Activated T-cell treated with anti-CD3 and anti-CD28 coated beads, Interleukin-2, amount 50 U/mL, for 48 hours (primary cell): ENCODE measurements around the gene MKLN1.
"Not testable (repeated sequence)": the region's sequence is repeated elsewhere in the genome, so short reads cannot be mapped to it uniquely, and the experiment has no call there.

Experiments
- DNase-seq, 2 experiments: peaks; one replicate each; pipeline ENCODE4 v3.0.0-alpha.2; 2020

Gene MKLN1

GRCh38 chr7:131327626-131328376 is at the start of gene MKLN1:
Gene MKLN1 (plus strand): TSS chr7:131327876. CDS start chr7:131327900, 24 bp downstream.
- peak; percentile 91 to 93 for DNase-seq

- DNase-seq = no peak
These were observed 48.6 kb upstream of the MKLN1 start for GRCh38 chr7:131279044-131279443.

DNA sequence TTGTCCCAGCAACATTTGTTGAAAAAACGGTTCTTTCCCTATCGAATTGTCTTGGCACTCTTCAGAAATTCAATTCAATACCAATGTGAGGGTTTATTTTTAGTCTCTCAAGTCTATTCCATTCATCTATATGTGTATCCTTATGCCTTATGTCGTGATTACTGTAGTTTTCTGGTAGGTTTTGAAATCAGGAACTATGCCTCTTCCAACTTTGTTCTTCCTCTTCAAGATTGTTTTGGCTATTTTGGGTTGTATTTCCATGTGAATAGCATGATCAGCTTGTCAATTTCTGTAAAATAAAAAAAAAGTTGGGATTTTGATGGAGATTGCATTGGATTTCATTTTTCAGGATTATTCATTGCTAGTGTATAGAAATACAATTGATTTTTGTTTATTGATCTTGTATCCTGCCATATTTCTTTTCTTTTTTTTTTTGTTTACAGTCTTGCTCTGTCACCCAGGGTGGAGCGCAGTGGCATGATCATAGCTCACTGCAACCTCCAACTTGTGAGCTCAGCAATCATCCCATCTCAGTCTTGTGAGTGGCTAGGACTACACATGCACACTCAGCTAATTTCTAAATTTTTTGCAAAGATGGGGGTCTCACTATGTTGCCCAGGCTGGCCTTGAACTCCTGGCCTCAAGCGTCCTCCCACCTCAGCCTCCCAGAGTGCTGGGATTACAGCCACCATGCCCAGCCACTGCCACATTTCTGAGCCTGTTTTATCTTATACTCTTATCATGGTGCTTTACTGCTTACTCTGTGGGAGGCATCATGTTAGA is 46.2 kb upstream of the MKLN1 start:
- DNase-seq = no peak

DNA sequence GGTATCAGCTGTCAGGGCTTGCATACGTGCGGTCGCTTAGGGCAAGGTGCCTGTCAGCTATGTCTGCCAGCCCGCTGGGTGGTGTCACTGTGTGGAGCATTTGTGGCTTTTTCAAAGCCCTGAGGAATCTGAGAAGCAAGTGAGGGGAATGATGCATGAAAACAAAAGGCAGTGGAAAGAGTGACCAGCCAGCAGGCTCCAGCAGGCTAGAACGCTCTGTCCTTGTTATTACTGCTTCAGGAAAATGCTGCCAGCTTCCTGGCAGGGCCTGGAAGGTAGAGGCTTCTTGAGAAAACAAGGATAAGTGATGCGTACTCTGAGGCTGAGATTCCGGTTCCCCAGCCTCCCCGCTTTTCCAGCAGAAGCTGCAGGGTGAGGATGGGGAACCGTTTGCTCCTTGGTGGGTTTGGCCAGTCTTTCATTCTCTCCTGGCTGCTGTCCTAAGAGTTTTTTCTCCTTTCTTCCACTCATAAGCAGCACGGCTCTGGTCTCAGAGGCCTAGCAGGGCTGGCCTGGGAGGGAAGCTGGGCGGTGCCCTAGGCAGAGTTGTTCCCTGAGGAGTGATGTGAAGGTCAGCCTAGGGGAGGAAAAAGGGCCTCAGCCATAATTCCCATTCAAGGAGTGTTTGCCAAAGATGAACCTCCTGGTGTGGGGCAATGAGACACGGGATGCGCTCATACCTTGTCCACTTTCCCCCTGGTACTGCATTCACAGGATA is 42.8 kb upstream of the MKLN1 start:
- DNase-seq = no peak

GRCh38 chr7:131285556-131285955 is 42.1 kb upstream of the MKLN1 start:
- no peak for DNase-seq

- no peak for DNase-seq
These were observed 39.2 kb upstream of the MKLN1 start for GRCh38 chr7:131288450-131288849.

GRCh38 chr7:131289051-131289450 is 38.6 kb upstream of the MKLN1 start:
- DNase-seq = no peak

- DNase-seq = no peak
These were observed 35.4 kb upstream of the MKLN1 start for GRCh38 chr7:131292141-131292905.

DNA sequence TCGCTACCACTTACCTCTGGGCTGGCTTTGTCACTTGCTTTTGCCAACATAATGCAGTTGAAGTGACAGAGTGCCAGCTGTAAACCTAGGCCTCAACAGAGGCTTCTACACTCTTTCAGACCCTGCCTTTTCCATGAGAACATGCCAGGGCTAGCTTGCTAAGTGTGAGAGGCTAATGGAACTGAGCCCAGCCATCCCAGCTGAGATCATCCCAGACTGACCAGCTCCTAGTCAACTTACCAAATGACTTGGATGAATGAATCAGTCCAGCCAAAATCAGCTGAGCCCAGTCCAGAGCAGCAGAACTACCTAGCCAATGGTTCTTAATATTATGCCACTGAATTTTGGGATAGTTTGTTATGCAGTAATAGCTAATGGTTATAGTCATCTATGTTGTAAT is 34.7 kb upstream of the MKLN1 start:
- DNase-seq = no peak

GRCh38 chr7:131294553-131294952 is 33.1 kb upstream of the MKLN1 start:
- DNase-seq = no peak

GRCh38 chr7:131298608-131298992 is 29.1 kb upstream of the MKLN1 start:
- no peak for DNase-seq

GRCh38 chr7:131299074-131299473 is 28.6 kb upstream of the MKLN1 start:
- DNase-seq = no peak

- DNase-seq = no peak
These were observed 27.6 kb upstream of the MKLN1 start for GRCh38 chr7:131300078-131300477.

GRCh38 chr7:131300572-131301466 is 26.9 kb upstream of the MKLN1 start:
- no peak for DNase-seq

GRCh38 chr7:131302446-131302845 is 25.2 kb upstream of the MKLN1 start:
- DNase-seq = no peak

DNA sequence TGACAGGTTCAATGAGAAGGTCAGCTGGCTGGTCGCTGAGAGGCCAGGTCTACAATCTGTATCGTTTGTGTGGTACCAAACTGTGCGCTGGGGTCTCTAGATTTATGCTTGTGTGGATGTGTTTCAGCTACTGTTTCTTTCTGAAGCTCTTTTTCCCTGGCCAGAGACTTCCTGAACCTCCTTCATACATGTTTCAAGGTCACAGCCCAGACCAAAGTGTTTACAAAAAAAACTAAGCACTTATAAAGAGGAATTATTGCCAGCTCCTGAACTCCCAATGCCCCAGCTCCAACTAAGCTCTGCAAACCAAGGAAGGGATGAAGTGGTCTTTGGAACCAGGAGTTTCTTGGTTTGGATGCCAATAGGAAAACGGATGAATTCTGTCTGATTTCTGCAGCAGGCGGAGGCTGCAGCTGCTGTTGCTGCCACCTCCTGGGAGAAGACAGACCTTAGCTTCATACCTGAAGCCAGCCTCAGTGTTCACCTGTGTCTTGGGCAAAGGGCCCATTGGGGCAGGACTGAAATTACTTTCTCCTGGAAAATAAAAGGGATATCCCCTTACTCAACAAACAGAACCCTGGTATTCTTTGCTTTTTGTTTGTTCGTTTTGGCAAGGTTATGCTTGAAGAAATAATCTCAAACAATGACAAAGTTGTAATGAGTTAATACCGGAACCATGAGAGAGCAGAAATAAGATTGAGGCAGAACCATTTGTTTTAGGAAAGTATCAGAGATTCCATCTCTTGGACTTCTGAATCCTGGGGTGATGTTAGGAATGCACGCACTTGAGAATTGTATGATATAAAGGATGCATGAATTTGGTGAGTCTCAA is 24.6 kb upstream of the MKLN1 start:
- peak in 1 of 2 experiments; percentile 24 for DNase-seq

DNA sequence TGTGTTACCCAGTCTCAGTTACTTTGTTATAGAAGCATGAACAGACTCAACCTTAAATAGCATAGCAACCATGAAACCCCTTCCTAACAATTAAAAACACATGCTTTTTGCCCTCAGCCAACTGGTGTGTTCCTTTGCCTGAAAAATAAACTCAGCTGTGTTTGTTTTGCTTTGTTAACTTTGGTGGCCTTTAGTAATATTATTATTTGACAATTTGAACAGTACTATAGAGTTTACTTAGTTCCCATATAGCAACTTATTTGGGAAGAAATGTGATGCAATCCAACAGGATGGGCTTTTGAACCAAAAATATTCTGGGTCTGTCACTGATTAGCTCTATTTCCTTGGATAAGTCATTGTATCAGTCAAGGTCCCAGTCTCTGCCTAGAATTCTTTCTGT is 22.5 kb upstream of the MKLN1 start:
- no peak for DNase-seq

DNA sequence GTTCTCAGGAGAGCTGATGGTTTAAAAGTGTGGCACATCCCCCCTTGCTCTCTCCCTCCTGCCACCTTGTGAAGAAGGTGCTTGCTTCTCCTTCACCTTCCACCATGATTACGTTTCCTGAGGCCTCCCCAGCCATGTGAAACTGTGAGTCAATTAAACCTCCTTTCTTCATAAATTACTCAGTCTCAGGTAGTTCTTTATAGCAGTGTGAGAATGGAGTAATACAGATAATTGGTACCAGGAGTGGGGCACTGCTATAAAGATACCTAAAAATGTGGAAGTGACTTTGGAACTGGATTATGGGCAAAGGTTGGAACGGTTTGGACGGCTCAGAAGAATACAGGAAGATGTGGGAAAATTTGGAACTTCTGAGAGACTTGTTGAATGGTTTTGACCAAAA is 21.6 kb upstream of the MKLN1 start:
- DNase-seq = not testable (repeated sequence)

GRCh38 chr7:131306777-131307176 is 20.9 kb upstream of the MKLN1 start:
- DNase-seq = no peak

DNA sequence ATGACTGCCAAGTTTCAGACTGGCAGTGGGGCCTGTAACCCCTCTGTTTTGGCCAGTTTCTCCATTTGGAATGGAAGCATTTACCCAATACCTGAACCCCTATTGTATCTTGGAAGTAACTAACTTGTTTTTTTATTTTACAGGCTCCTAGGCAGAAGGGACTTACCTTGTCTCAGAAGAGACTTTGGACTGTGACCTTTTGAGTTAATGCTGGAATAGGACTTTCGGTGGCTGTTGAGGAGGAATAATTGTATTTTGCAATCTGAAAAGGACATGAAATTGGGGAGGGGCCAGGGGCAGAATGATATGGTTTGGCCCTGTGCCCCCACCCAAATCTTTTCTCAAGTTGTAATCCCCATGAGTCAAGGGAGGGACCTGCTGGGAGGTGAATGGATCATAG is 20.0 kb upstream of the MKLN1 start:
- no peak for DNase-seq

DNA sequence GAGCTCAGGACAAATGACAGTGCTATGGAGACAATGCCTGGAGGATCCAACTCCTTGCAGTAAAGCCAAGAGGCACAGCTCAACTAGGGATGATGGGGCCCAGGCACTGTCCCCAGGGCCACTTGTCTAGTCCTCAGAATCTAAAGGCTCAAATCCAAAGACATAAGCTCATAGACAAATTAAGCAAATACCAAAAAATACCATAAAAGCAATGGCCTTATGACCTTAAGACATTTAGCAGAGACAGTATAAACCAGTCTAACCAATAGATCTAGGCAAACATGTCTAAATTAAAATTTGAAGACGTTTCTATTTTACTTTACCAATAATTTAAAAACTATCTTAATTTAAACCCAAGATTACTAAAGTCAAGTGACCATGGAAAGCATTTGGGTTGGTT is 14.8 kb upstream of the MKLN1 start:
- no peak for DNase-seq
